HCT116 (cell line): ENCODE data around the gene SYNDIG1. TPM values are rescaled to one million over a fixed set of nuclear protein-coding genes. Genes with fewer than 3 reads are reported as not detected.

Experiments used
- ATAC-seq: fragments of 200-7000 bp; cut with Tn5 transposase; 2 replicates; pipeline ENCODE4 v1.9.1; 2020; ENCODE audit warnings: mild to moderate bottlenecking, moderate library complexity
- BruUV-seq: library from RNA; stranded (reverse); fragments of 400-500 nt; replicated peaks from 2 replicates; lab custom pipeline; 2021; lab: Mats Ljungman, UMichigan
- CTCF ChIA-PET: fragments of 300-600 bp; sonication (Branson Sonifier 250); formaldehyde crosslinking; loops from one replicate; lab custom pipeline; 2021; ENCODE audit warnings: antibody characterized with exemption; lab: Charles Lee
- POLR2A ChIA-PET: fragments of 300-600, 350-600 bp; sonication (Branson Sonifier 250); formaldehyde crosslinking; loops from one replicate; lab custom pipeline; 2021; ENCODE audit warnings: antibody characterized with exemption; lab: Charles Lee
- RAD21 ChIA-PET, 2 experiments: fragments of 300-600 bp; sonication (Branson Sonifier 250); formaldehyde crosslinking; loops; one replicate each; lab custom pipeline; 2023; ENCODE audit warnings: low total read pairs in 2 of 2; ENCODE audit not compliant: uncharacterized antibody in 2 of 2, unreplicated experiment in 2 of 2, low non-redundant PET in 1 of 2; lab: Charles Lee
- DNase-seq: peaks from one replicate; pipeline ENCODE4 v3.0.0-alpha.2; 2010; ENCODE audit warnings: low read depth, low spot score
- H2AFZ ChIP-seq: fragments of 200-600 bp; shearing (Covaris generic), sonication (generic); 2 replicates; pipeline ENCODE4 v1.6.1; 2017; ENCODE audit warnings: low read depth, mixed run types, mixed read lengths, antibody characterized with exemption, low read length; ENCODE audit not compliant: poor library complexity, severe bottlenecking
- H3K27ac ChIP-seq: 2 replicates; pipeline ENCODE4 v1.5.1; 2012; ENCODE audit warnings: low read depth, low read length
- H3K27me3 ChIP-seq: fragments of 200-600 bp; sonication (generic); 2 replicates; pipeline ENCODE4 v1.6.1; 2016; ENCODE audit warnings: mixed run types, low read length, mixed read lengths; ENCODE audit not compliant: insufficient read depth
- H3K36me3 ChIP-seq, 2 experiments: fragments of 200-500 bp in 1 of 2; fragments of 200-600 bp in 1 of 2; sonication (Bioruptor generic) in 1 of 2; sonication (generic) in 1 of 2; 2 replicates each; pipeline versions ENCODE4 v1.5.1 to v1.6.1; 2014 to 2016; ENCODE audit warnings: low read length in 2 of 2, inconsistent platforms in 1 of 2, mixed read lengths in 1 of 2, mixed run types in 1 of 2; ENCODE audit not compliant: insufficient read depth in 2 of 2, control insufficient read depth in 1 of 2
- H3K4me1 ChIP-seq, 2 experiments: fragments of 200-600 bp in 1 of 2; sonication (generic) in 1 of 2; 2 replicates each; pipeline versions ENCODE4 v1.5.1 to v1.6.1; 2012 to 2017; ENCODE audit warnings: low read length in 2 of 2, inconsistent platforms in 1 of 2, mild to moderate bottlenecking in 1 of 2, mixed read lengths in 1 of 2, mixed run types in 1 of 2, moderate library complexity in 1 of 2; ENCODE audit not compliant: insufficient read depth in 2 of 2, control insufficient read depth in 1 of 2
- H3K4me2 ChIP-seq: fragments of 200-600 bp; sonication (generic); 2 replicates; pipeline ENCODE4 v1.6.1; 2017; ENCODE audit warnings: mixed run types, low read length, mixed read lengths
- H3K4me3 ChIP-seq, 2 experiments: fragments of 200-600 bp in 1 of 2; sonication (generic) in 1 of 2; replicated peaks in 1 of 2; 2 replicates each; pipeline ENCODE4 v1.5.1; 2011 to 2016; ENCODE audit warnings: low read length in 2 of 2, control low read depth in 1 of 2, low read depth in 1 of 2, mild to moderate bottlenecking in 1 of 2, mixed read lengths in 1 of 2, mixed run types in 1 of 2
- H3K79me2 ChIP-seq: fragments of 200-600 bp; sonication (generic); 2 replicates; pipeline ENCODE4 v1.6.1; 2017; ENCODE audit warnings: mild to moderate bottlenecking, mixed run types, low read length, moderate library complexity, mixed read lengths; ENCODE audit not compliant: insufficient read depth
- H3K9ac ChIP-seq: fragments of 200-600 bp; sonication (generic); 2 replicates; pipeline ENCODE4 v1.6.1; 2016; ENCODE audit warnings: low read length, mixed read lengths
- H3K9me2 ChIP-seq: fragments of 200-600 bp; sonication (generic), shearing (Covaris generic); 2 replicates; pipeline ENCODE4 v1.6.1; 2017; ENCODE audit warnings: mixed run types, mild to moderate bottlenecking, moderate library complexity; ENCODE audit not compliant: insufficient read depth
- H3K9me3 ChIP-seq, 2 experiments: fragments of 200-500 bp in 1 of 2; fragments of 200-600 bp in 1 of 2; sonication (Bioruptor generic) in 1 of 2; sonication (generic) in 1 of 2; 2 replicates each; pipeline ENCODE4 v1.6.1; 2014 to 2017; ENCODE audit warnings: low read length in 2 of 2, mixed read lengths in 2 of 2, inconsistent platforms in 1 of 2, low read depth in 1 of 2, mild to moderate bottlenecking in 1 of 2, mixed run types in 1 of 2, moderate library complexity in 1 of 2; ENCODE audit not compliant: control insufficient read depth in 1 of 2, insufficient read depth in 1 of 2
- H4K20me1 ChIP-seq: fragments of 200-600 bp; sonication (generic), shearing (Covaris generic); 2 replicates; pipeline ENCODE4 v1.6.1; 2017; ENCODE audit warnings: mixed run types, mild to moderate bottlenecking, moderate library complexity; ENCODE audit not compliant: insufficient read depth
- CBX3 ChIP-seq: IDR thresholded peaks from 2 replicates; pipeline ENCODE4 v1.6.1; 2012; ENCODE audit warnings: low read depth
- CTCF ChIP-seq, 3 experiments: fragments of 200-600 bp in 1 of 3; sonication (generic) in 1 of 3; IDR thresholded peaks in 2 of 3; conservative IDR thresholded peaks in 1 of 3; 2 replicates each; pipeline ENCODE4 v1.5.1; 2012 to 2017; ENCODE audit warnings: low read depth in 2 of 3, low read length in 2 of 3, antibody characterized with exemption in 1 of 3, borderline replicate concordance in 1 of 3, control low read depth in 1 of 3, mild to moderate bottlenecking in 1 of 3, mixed read lengths in 1 of 3, mixed run types in 1 of 3, moderate library complexity in 1 of 3; ENCODE audit not compliant: insufficient read depth in 1 of 3
- EGR1 ChIP-seq: IDR thresholded peaks from 2 replicates; pipeline ENCODE4 v1.6.1; 2012; ENCODE audit warnings: low read depth
- ELF1 ChIP-seq: IDR thresholded peaks from 2 replicates; pipeline ENCODE4 v1.6.1; 2012; ENCODE audit warnings: low read depth, borderline replicate concordance
- EZH2 ChIP-seq: fragments of 200-600 bp; sonication (generic); IDR thresholded peaks from 2 replicates; pipeline ENCODE4 v1.6.1; 2017; ENCODE audit warnings: antibody characterized with exemption, mixed run types
- EZH2phosphoT487 ChIP-seq: fragments of 200-600 bp; IDR thresholded peaks from 2 replicates; pipeline ENCODE4 v1.6.1; 2018; ENCODE audit warnings: antibody characterized with exemption, borderline replicate concordance
- FOSL1 ChIP-seq: IDR thresholded peaks from 2 replicates; pipeline ENCODE4 v1.6.1; 2012; ENCODE audit warnings: low read depth
- JUND ChIP-seq: IDR thresholded peaks from 2 replicates; pipeline ENCODE4 v1.6.1; 2012
- MAX ChIP-seq: IDR thresholded peaks from 2 replicates; pipeline ENCODE4 v1.6.1; 2012
- POLR2A ChIP-seq: IDR thresholded peaks from 2 replicates; pipeline ENCODE4 v1.7.0; 2011; ENCODE audit warnings: borderline replicate concordance; ENCODE audit not compliant: insufficient read depth, insufficient read length; ENCODE audit errors: extremely low read depth
- POLR2AphosphoS5 ChIP-seq: IDR thresholded peaks from 2 replicates; pipeline ENCODE4 v1.6.1; 2011; ENCODE audit warnings: mild to moderate bottlenecking, low read depth, low read length, moderate library complexity
- RAD21 ChIP-seq: IDR thresholded peaks from 2 replicates; pipeline ENCODE4 v1.6.1; 2012; ENCODE audit warnings: low read depth, mild to moderate bottlenecking
- SIN3A ChIP-seq: IDR thresholded peaks from 2 replicates; pipeline ENCODE4 v1.6.1; 2012; ENCODE audit warnings: low read depth
- SRF ChIP-seq: IDR thresholded peaks from 2 replicates; pipeline ENCODE4 v1.6.1; 2012; ENCODE audit warnings: low read depth
- YY1 ChIP-seq: IDR thresholded peaks from 2 replicates; pipeline ENCODE4 v1.6.1; 2011; ENCODE audit warnings: low read length, low read depth, moderate library complexity, mild to moderate bottlenecking; ENCODE audit not compliant: insufficient replicate concordance; ENCODE audit errors: extremely low read depth
- ZFX ChIP-seq: fragments of 450-650 bp; IDR thresholded peaks from 2 replicates; pipeline ENCODE4 v1.6.1; 2017
- ZNF274 ChIP-seq: fragments of 200-500 bp; sonication (Bioruptor generic); IDR thresholded peaks from 2 replicates; pipeline ENCODE4 v1.6.1; 2014; ENCODE audit warnings: mild to moderate bottlenecking, low read depth, low read length, inconsistent platforms
- intact Hi-C: fragments of 100-400 bp; cut with micrococcal nuclease; formaldehyde crosslinking; loops from 2 replicates; pipeline ENCODE4 v1.10.0; 2022
- total RNA-seq: library from RNA; stranded (reverse); gene quantifications from one replicate; pipeline ENCODE4 v1.2.1, GENCODE V29; 2021; ENCODE audit not compliant: unreplicated experiment
- TF ChIP-seq, protein P1 (sequence below): IDR thresholded peaks from 2 replicates; pipeline ENCODE4 v1.6.1; 2011; ENCODE audit warnings: mild to moderate bottlenecking, low read length, moderate library complexity; ENCODE audit not compliant: insufficient replicate concordance; ENCODE audit errors: extremely low read depth
- TF ChIP-seq, protein P2 (sequence below): IDR thresholded peaks from 2 replicates; pipeline ENCODE4 v1.6.1; 2012; ENCODE audit warnings: low read depth
- TF ChIP-seq, protein P3 (sequence below): IDR thresholded peaks from 2 replicates; pipeline ENCODE4 v1.6.1; 2012

SYNDIG1 gene
- total RNA-seq, 1 experiment from 2014 or later: not detected

GRCh38 chr20:24605937-24606455, 136.6 kb downstream of the SYNDIG1 start:
- peaks cover 45% of the 10 kb centered on the region for H3K27me3 ChIP-seq
- no peaks in the 10 kb centered on the region for H3K9me2 ChIP-seq
- ChIA-PET POLR2A (no interaction called here), RAD21 (no interaction called here), CTCF (no interaction called here)
- no peaks in the 10 kb centered on the region for H3K4me1 ChIP-seq
- no peak overlapping the region for H2AFZ ChIP-seq
- DNase-seq (no peak), ATAC-seq (no peak)
- H4K20me1 ChIP-seq: no peaks in the 10 kb centered on the region
- H3K4me2 ChIP-seq: no peak overlapping the region
- no peak overlapping the region for H3K4me3 ChIP-seq
- no peak overlapping the region for H3K27ac ChIP-seq
- intact Hi-C loops: no loop called here
- BruUV-seq: no TSS peak
- H3K36me3 ChIP-seq: no peaks in the 10 kb centered on the region
- TF ChIP-seq, protein P1, sequence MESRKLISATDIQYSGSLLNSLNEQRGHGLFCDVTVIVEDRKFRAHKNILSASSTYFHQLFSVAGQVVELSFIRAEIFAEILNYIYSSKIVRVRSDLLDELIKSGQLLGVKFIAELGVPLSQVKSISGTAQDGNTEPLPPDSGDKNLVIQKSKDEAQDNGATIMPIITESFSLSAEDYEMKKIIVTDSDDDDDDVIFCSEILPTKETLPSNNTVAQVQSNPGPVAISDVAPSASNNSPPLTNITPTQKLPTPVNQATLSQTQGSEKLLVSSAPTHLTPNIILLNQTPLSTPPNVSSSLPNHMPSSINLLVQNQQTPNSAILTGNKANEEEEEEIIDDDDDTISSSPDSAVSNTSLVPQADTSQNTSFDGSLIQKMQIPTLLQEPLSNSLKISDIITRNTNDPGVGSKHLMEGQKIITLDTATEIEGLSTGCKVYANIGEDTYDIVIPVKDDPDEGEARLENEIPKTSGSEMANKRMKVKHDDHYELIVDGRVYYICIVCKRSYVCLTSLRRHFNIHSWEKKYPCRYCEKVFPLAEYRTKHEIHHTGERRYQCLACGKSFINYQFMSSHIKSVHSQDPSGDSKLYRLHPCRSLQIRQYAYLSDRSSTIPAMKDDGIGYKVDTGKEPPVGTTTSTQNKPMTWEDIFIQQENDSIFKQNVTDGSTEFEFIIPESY: no peak
- no peak for TF ChIP-seq ZNF274
- TF ChIP-seq POLR2A: no peak
- no peak for TF ChIP-seq SRF
- TF ChIP-seq ZFX: no peak
- TF ChIP-seq EZH2: no peak
- TF ChIP-seq EZH2phosphoT487: no peak
- no peak for TF ChIP-seq POLR2AphosphoS5
- no peak for TF ChIP-seq FOSL1
- TF ChIP-seq JUND: no peak
- no peak for TF ChIP-seq SIN3A
- TF ChIP-seq, protein P2, sequence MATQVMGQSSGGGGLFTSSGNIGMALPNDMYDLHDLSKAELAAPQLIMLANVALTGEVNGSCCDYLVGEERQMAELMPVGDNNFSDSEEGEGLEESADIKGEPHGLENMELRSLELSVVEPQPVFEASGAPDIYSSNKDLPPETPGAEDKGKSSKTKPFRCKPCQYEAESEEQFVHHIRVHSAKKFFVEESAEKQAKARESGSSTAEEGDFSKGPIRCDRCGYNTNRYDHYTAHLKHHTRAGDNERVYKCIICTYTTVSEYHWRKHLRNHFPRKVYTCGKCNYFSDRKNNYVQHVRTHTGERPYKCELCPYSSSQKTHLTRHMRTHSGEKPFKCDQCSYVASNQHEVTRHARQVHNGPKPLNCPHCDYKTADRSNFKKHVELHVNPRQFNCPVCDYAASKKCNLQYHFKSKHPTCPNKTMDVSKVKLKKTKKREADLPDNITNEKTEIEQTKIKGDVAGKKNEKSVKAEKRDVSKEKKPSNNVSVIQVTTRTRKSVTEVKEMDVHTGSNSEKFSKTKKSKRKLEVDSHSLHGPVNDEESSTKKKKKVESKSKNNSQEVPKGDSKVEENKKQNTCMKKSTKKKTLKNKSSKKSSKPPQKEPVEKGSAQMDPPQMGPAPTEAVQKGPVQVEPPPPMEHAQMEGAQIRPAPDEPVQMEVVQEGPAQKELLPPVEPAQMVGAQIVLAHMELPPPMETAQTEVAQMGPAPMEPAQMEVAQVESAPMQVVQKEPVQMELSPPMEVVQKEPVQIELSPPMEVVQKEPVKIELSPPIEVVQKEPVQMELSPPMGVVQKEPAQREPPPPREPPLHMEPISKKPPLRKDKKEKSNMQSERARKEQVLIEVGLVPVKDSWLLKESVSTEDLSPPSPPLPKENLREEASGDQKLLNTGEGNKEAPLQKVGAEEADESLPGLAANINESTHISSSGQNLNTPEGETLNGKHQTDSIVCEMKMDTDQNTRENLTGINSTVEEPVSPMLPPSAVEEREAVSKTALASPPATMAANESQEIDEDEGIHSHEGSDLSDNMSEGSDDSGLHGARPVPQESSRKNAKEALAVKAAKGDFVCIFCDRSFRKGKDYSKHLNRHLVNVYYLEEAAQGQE: no peak
- no peak for TF ChIP-seq MAX
- no peak for TF ChIP-seq ELF1
- TF ChIP-seq EGR1: no peak
- no peak for TF ChIP-seq CBX3
- TF ChIP-seq CTCF (IDR thresholded peaks at IDR 0.05 in 2 of 3, conservative IDR thresholded peaks at IDR 0.05 in 1 of 3; ENCODE audit: borderline replicate concordance in 1 of 3, insufficient read depth in 1 of 3, low read depth in 2 of 3, low read length in 2 of 3): no peak
- TF ChIP-seq YY1: no peak
- no peak for TF ChIP-seq RAD21
- TF ChIP-seq, protein P3, sequence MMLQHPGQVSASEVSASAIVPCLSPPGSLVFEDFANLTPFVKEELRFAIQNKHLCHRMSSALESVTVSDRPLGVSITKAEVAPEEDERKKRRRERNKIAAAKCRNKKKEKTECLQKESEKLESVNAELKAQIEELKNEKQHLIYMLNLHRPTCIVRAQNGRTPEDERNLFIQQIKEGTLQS: no peak
- no peaks in the 10 kb centered on the region for H3K79me2 ChIP-seq
- no peaks in the 10 kb centered on the region; a peak in 2 of 4 replicates for H3K9me3 ChIP-seq
- H3K9ac ChIP-seq: no peak overlapping the region
